GM18867 (cell line): Measurements from ENCODE around the gene MYO9B.
"Not testable (repeated sequence)": the region's sequence is repeated elsewhere in the genome, so short reads cannot be mapped to it uniquely, and the experiment has no call there.

Experiments
- ATAC-seq: cut with Tn5 transposase; IDR thresholded peaks from one replicate; pipeline ENCODE4 v1.9.1; 2021; ENCODE audit warnings: mild to moderate bottlenecking, moderate library complexity; ENCODE audit not compliant: unreplicated experiment

Gene MYO9B

DNA sequence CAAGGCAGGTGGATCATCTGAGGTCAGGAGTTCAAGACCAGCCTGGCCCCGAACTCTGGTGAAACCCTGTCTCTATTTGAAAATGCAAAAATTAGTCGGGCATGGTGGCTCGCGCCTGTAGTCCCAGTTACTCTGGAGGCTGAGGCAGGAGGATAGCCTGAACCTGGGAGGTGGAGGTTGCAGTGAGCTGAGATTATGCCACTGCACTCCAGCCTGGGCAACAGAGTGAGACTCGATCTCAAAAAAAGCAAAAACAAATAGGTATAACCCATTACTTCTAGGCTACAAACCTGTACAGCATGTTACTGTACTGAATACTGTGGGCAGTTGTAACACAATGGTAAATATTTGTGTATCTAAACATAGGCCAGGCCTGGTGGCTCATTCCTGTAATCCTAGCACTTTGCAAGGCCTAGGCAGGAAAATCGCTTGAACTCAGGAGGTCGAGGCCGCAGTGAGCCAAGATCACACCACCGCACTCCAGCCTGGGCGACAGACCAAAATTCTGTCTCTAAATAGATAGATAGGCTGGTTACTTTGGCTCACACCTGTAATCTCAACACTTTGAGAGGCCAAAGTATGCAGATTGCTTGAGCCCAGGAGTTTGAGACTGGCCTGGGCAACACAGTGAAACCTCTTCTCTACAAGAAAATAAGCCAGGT, 63.5 kb downstream of the MYO9B start:
- no peak for ATAC-seq

DNA sequence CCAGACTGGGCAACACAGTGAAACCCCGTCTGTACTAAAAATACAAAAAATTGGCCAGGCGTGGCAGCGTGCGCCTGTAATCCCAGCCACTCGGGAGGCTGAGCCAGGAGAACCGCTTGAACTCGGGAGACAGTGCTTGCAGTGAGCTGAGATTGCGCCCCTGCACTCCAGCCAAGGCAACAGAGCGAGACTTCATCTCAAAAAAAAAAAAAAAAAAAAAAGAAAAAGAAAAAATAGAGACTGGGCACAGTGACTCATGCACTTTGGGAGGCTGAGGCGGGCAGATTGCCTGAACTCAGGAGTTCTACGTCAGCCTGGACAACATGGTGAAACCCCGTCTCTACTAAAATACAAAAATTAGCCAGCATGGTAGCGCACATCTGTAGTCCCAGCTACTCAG, 69.2 kb downstream of the MYO9B start:
- not testable (repeated sequence) for ATAC-seq

DNA sequence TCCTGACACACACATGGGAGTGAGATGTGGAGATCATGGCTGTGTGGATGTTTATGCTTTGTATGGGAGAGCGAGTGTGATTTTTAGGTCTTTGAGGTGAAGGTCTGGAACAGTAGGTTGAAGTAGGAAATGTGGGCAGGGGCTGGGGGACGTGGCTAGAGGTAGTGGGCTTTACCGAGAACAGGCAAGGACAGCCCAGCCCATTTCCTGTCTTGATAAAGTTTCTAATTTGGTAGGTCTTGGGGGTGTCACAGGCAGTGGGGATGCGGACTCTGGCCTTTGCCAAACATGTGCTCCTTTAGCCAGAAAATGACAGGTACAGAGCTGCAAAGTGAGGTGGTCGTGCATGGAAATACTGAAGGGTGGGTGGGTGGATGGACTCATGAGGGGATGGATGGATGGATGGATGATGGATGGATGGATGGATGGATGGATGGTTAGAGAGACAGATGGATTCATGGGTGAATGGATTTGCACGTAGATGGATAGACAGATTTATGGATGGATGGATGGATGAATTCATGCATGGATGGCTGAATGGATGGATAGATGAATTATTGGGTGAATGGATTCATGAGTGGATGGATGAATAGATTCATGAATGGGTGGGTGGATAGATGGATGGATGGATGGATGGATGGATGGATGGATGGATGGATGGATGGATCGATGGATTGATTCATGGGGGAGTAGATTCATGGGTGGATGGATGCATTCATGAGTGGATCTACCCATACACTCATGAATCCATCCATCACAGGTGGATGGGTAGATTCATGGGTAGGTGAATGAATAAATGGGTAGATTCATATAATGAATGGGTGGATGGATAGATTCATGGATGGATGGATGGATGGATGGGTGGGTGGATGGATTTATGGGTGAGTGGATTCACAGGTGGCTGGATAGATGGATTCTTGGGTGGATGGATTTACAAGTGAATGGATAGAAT, 70.2 kb downstream of the MYO9B start:
- ATAC-seq: no peak

DNA sequence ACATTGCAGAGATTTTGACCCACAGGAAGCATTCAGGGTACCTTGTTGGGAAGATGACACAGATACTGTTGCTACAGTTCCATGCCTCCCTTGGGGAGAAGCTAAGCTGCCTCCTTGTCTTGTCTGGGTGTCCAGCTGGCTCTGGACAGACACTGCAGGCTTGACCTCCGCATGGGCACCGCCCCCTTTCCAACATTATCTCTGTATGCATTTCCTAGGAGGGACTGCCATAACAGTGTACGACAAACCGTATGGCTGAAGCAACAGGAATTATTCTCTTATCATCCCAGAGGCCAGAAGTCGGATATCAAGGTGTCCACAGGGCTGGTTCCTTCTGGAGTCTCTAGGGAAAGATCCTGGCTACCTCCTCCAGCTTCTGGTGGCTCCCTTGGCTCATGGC, 72.6 kb downstream of the MYO9B start:
- ATAC-seq: no peak

DNA sequence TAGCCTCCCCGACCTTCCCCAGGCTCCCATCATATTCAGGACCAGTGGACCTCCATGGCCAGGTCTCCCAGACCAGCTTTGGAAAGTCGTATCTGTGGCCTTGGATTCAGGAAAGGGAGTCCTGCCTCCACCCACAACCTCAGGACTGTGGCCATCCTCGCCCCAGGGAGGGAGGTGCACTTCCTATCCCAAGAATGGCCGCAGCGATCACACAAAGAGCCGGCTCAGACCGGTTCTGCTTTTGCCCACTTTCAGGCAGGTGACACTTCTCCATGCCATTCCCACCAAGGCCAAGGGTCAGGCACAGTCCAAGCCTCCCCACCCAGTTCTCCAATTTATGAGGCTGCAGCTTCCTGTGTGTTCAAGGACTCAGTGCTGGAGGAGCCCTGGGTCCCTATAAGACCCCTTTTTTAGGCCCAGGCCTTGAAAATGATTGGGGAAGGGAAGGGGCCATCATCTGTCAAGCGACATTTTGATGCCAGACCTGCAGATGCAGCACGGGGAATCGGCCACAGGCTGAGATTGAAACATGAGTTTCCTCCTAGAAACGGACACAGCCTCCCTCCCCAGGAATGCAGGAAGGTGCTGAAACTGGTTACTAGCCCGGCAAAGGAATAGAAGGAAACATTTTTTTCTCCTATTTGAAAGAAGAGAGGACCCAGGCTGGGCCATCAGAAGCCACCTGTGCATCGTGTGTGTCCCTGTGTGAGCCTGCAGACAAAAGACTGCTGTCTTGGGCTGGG, 74.0 kb downstream of the MYO9B start:
- ATAC-seq: no peak

DNA sequence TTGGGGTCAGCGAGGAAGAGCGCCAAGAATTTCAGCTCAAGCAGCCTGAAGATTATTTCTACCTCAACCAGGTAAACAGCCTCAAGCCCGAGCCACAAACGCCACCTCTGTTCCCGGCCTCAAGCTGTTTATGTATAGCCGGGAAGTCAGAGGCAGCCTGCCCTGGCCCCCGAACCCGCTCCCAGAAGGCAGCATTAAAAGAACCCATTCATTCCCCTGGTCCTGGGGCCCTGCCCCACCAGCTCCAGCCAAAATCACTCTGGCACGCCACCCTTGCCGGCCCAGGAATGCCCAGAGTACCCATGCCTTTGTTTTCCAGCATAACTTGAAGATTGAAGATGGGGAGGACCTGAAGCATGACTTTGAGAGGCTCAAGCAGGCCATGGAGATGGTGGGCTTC, 78.4 kb downstream of the MYO9B start:
- ATAC-seq: no peak

DNA sequence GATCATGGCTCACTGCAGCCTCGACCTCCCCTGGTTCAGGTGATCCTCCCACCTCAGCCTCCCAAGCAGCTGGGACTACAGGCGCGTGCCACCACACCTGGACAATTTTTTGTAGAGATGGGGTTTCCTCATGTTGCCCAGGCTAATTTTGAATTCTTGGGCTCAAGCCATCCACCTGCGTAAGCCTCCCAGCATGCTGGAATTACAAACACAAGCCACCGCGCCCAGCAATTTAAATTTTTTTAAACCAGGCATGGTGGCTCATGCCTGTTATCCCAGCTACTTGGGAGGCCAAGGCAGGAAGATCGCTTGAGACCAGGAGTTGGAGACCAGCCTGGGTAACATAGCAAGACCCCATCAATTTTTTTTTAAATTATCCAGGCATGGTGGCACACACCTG, 79.7 kb downstream of the MYO9B start:
- no peak for ATAC-seq

DNA sequence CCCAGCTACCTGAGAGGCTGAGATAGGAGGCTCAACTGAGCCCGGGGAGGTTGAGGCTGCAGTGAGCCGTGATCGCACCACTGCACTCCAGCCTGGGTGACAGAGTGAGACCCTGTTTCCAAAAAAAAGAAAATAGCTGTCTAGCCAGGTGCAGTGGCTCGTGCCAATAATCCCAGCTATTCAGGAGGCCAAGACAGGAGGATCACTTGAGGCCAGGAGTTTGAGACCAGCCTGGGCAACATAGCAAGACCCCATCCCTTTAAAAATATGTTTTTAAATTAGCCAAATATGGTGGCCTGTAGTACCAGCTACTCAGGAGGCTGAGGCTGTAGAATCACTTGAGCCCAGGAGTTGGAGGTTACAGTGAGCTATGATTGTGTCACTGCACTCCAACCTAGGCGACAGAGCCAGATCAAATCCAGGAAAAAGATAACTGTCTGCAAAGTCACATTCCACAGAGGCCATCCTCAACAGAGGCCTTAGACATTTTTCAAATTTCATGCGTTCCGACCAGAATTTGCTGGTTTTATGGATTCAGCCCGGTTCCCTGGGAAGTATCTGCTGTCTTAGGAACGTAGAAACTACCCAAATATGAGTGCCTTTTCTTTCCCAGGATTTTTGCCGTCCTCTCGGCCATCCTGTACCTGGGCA, 80.8 kb downstream of the MYO9B start:
- ATAC-seq: no peak

DNA sequence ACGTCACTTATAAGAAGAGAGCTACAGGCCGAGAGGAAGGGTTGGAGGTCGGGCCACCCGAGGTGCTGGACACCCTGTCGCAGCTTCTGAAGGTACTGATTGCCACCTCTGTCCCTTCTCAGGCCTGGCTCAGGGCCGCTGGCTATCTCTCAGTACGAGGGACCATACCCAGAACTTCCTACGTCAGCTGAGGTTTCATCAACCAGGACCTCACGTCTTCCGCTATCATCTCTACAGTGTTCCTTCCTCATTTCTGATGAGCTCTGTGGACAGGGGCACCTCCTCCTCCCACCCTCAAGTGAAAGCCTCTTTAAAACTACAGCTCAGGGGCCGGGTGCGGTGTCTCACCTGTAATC, 81.3 kb downstream of the MYO9B start:
- no peak for ATAC-seq

DNA sequence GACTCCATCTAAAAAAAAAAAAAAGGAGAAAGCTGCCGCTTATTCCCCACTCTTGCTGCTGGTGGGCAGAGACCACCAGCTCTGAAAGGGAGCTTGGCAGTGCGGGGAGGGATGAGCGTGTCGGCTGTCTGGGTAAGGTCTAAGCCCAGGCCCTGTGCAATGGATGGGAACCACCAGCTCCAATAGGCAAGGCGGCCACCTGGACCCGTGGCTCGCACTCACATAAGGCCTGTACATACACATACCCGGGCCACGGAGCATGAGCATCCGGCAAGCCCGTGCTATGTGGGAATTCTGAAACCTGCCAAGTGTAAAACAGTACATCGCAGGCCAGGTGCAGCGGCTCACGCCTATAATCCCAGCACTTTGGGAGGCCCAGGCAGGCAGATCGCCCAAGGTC, 83.0 kb downstream of the MYO9B start:
- no peak for ATAC-seq

DNA sequence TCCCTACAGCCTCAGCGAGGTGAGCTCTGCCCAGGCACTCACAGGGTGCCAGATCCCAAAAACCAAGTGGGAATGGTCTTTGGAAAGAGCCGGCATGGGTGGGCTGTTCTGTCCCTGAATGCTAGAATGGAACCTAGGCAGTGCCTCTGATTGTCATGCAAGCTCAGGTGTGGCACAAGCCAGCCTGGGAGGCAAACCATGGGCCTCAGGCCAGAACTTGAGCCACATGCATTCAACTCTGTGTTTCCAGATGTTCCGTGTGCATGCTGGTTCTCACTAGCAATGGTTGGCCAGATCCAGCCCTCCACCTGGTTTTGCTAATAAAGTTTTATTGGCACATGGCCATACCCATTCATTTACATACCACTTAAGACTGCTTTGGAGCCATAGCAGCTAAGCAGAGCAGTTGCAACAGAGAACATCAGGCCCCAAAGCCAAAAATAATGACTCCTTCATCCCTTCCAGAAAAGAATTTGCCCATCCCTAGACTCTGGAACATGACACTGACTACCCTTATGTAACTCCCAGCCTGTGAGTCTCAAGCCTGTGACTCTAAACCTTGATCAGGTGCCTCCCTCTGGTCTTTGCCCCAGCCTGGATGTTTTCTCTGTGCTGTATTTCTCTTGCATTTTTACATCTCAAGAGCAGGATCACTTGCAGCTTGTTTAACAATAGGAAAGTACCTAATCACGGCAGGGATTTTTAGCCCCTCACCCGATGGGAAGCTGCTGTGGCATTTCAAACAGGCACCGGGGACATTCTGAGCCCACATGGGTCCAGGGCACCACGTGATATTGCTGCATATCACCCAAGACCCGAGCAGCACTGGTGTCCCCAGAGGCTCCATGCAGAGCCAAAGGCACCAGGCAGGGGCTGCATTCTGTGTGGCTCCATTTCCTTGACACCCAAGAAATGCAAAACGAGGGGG, 84.2 kb downstream of the MYO9B start:
- no peak for ATAC-seq

DNA sequence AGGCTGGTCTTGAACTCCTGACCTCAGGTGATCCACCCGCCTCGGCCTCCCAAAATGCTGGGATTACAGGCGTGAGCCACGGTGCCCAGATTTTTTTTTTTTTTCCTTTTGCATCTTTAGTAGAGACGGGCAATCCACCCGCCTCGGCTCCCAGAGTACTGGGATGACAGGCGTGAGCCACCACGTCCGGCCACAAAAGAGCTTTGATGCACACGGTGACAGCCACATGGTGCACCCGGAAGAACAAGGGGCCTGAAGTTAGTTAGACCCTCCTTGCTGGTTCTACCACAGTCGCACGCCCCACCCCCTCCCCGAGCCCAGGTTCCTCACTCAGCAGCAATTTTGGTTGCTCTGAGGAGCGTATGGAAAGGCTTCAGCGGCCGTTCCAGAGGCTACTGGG, 85.3 kb downstream of the MYO9B start:
- ATAC-seq: no peak

DNA sequence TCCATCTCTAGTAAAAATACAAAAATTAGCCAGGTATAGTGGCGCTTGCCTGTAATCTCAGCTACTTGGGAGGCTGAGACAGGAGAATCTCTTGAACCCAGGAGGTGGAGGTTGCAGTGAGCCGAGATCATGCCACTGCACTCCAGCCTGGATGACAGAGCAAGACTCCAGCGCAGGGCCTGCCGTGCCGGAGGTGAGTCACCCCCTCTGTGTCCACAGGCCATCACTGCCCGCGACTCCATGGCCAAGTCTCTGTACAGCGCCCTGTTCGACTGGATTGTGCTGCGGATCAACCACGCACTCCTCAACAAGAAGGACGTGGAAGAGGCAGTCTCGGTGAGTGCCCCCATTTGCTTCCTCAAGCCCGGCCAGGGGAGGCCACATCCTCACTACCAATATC, 86.6 kb downstream of the MYO9B start:
- not testable (repeated sequence) for ATAC-seq

DNA sequence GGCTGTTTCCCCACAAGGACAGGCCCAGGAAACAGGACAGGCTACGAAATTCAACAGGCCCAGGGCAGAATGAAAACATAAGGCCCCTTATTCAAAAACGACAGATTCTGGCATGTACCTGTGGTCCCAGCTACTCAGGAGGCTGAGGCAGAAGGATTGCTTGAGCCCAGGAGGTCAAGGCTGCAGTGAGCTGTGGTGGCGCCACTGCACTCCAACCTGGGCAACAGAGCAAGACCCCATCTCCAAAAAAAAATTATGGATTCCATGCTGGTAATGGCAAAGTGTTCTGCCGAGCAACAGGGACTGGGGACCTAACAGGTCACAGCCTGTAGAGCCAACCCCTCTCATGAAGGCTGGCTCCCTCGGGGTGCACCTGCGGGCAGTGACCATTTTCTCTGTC, 87.0 kb downstream of the MYO9B start:
- ATAC-seq: no peak

DNA sequence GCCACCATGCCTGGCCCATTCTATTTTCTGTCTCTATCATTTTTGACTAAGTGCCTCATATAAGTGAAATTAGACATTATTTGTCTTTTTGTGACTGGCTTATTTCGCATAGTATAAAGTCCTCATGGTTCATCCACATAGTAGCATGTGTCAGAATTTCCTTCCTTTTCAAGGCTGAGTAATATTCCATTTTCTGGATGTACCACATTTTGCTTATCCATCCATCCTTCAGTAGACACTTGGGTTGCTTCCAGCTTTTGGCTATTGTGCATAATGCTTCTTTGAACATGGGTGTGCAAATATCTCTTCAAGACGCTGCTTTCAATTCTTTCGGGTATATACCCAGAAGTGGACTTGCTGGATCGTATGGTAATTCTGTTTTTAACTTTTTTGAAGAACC, 88.1 kb downstream of the MYO9B start:
- ATAC-seq: no peak

DNA sequence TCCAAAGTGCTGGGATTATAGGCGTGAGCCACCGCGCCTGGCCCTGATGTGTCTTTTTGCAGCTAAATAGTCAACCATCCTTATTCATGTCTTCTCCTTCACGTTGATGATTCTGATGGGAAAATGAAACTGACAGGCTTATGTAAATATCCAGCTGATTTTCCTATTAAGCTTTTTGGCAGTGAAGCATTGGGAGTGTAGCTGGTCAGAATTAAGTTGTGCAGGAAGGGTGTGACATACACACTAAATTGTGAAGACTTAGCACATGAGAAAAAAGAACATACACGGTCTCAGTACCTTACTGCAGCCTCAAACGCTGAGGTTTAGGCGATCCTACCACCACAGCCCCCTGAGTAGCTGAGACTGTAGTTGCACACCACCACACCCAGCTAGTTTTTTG, 89.1 kb downstream of the MYO9B start:
- ATAC-seq: no peak

DNA sequence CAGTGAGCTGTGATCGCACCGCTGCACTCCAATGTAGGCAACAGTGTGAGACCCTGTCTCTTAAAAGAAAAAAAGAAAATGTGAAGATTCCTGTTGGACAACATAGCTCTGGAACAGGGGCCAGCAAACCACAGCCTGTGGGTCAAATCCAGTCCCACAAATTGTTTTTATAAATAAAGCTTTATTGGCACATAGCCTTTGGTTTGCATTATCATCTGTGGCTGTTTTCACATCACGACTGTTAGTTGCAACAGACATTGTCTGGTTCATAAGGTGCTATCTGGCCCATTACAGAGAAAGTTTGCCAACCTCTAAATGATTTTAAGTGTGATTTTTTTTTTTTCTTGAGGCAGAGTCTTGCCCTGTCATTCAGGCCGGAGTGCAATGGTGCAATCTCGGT, 90.1 kb downstream of the MYO9B start:
- ATAC-seq: no peak

DNA sequence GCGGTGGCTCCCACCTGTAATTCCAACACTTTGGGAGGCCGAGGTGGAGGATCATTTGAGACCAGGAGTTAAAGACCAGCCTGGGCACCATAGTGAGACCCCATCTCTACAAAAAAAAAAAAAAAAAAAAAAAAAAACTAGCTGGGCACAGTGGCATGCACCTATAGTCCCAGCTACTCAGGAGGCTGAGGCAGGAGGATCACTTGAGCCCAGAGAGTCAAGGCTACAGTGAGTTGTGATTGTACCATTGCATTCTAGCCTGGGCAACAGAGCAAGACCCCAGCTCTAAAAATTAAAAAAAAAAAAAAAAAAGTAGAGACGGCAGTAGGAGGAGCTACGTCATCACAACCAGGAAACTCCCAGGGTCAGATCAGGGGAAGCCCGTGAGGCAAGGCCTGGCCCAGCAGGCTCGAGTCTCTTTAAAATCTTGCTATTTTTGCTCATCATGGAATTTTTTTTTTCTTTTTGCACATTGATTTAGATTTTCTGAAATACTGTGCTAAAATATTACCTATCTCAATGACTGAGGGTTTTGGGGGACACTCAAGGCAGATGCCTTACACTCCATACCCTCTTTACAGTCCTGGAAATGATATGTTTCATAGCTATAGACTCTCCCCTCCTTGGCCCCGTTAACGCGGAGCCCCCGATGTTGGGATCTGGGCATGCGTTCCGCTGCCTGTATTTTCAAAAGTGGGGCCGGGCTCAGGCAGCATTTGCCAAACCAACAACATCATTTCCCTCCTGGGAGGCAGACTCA, 95.1 kb downstream of the MYO9B start:
- ATAC-seq: no peak

DNA sequence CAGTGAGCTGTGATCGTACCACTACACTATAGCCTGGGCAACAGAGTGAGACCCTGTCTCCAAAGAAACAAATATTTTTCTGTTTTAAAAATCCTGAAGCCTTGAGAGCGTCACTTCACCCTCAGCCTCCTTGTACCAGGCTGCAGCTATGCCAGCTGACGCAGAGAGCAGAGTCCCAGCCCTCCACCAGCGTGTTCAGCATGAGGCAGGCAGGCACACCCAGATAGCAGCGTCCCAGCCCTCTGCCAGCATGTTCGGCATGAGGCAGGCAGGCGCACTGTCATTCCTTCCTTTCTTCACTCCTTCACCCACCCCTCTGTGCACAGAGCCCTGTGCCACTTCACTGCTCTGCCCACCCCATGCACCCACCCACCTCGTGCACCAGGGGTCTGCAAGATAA, 96.3 kb downstream of the MYO9B start:
- ATAC-seq: no peak
